IPS DF 4.7 (cell line): Measurements from ENCODE around the gene RFXANK.
"Not testable (repeated sequence)": the region's sequence is repeated elsewhere in the genome, so short reads cannot be mapped to it uniquely, and the experiment has no call there.

Experiments
- DNase-seq: peaks from one replicate; pipeline ENCODE4 v3.0.0-alpha.2; 2013; ENCODE audit warnings: low spot score; ENCODE audit errors: extremely low read depth

RFXANK gene

GRCh38 chr19:19170053-19170872, 21.8 kb upstream of the RFXANK start, which contains the start of gene MEF2B:
TSS of gene MEF2B (minus strand) at chr19:19170263. CDS start at chr19:19150735, 19,528 bp downstream.
- DNase-seq = no peak

- no peak for DNase-seq
Observed at GRCh38 chr19:19170873-19171672, 21.0 kb upstream of the RFXANK start.

GRCh38 chr19:19171821-19172532, 20.1 kb upstream of the RFXANK start:
- no peak for DNase-seq

GRCh38 chr19:19173243-19173642, 18.8 kb upstream of the RFXANK start:
- not testable (repeated sequence) for DNase-seq

GRCh38 chr19:19176950-19177349, 15.1 kb upstream of the RFXANK start:
- DNase-seq = no peak

GRCh38 chr19:19179548-19180441, 12.3 kb upstream of the RFXANK start:
- DNase-seq = no peak

- no peak for DNase-seq
Observed at GRCh38 chr19:19181488-19181998, 10.5 kb upstream of the RFXANK start.

GRCh38 chr19:19185853-19186740, 6.0 kb upstream of the RFXANK start:
- no peak for DNase-seq

- no peak for DNase-seq
Observed at GRCh38 chr19:19186742-19187141, 5.3 kb upstream of the RFXANK start.

GRCh38 chr19:19191768-19192077, 335 bp upstream of the RFXANK start:
- DNase-seq = no peak

GRCh38 chr19:19192910-19193423, 909 bp downstream of the RFXANK start:
- DNase-seq = no peak

GRCh38 chr19:19193926-19194325, 1.9 kb downstream of the RFXANK start:
- DNase-seq = no peak

- DNase-seq = no peak
Observed at GRCh38 chr19:19201697-19202630, 9.9 kb downstream of the RFXANK start.

GRCh38 chr19:19202707-19203011, 10.6 kb downstream of the RFXANK start:
- no peak for DNase-seq

- no peak for DNase-seq
Observed at GRCh38 chr19:19203012-19203856, 11.2 kb downstream of the RFXANK start, which contains the start of gene NR2C2AP. TSS of gene NR2C2AP (minus strand) at chr19:19203414. CDS start at chr19:19203060, 354 bp downstream.

GRCh38 chr19:19204181-19204580, 12.1 kb downstream of the RFXANK start:
- no peak for DNase-seq
